Measurements from ENCODE around the gene AGAP1.

- TF ChIP-seq CTCF (IDR thresholded peaks at IDR 0.05) (no peak), POLR2A (IDR thresholded peaks at IDR 0.05) (no peak), POLR2AphosphoS5 (IDR thresholded peaks at IDR 0.05) (no peak)
Observed at GRCh38 chr2:235940330-235940729, 446.5 kb downstream of the AGAP1 start.

Data from sigmoid colon (tissue), 4 donors.